Activated T-helper 1 cell treated with anti-CD3 and anti-CD28 coated beads, Interleukin-2, amount 50 U/mL, for 16 hours (primary cell): Measurements from ENCODE around the gene PXK.
"Not testable (repeated sequence)": the region's sequence is repeated elsewhere in the genome, so short reads cannot be mapped to it uniquely, and the experiment has no call there.

ENCODE experiments used
- DNase-seq, 2 donors: peaks; one replicate each; pipeline ENCODE4 v3.0.0-alpha.2; 2020; ENCODE audit warnings: low read depth in 1 of 2, low spot score in 1 of 2

The PXK gene

DNA sequence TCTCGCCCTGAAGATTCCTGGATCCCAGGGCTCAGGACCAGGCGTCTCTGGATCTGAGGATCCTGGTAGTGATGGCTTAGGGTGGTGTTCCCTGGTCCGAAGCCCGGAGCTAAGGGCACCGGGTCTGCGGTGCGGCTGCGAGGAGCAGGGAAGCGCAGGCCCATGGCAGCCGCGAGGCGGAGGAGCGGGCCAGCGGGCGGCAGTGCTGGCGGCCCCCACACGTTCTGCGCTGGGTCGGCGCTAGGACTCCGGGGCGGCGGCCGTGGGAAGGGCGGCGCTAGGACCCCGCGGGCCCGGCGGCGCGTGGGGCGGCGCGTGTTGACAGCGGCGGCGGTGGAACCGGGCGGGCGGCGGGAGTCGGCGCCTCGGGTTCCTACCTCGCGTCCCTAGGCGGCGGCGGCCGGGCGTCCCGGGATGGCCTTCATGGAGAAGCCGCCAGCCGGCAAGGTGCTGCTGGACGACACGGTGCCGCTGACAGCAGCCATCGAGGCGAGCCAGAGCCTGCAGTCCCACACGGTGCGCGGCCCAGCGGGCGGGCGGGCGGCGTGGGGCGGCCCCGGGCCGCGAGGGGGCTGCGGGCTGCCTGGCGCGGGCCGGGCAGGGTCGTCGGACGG, at the start of gene PXK:
PXK (plus strand) TSS at position 318 of the 614 bp plus-strand sequence; CDS start at position 415, 97 bp downstream.
- peak; percentile 52 to 74 for DNase-seq

- DNase-seq: no peak
Measured at GRCh38 chr3:58285334-58285733, 47.4 kb upstream of the PXK start.

- no peak for DNase-seq
Measured at GRCh38 chr3:58287354-58287753, 45.3 kb upstream of the PXK start.

- no peak for DNase-seq
Measured at GRCh38 chr3:58288011-58288728, 44.5 kb upstream of the PXK start.

GRCh38 chr3:58288964-58289613, 43.6 kb upstream of the PXK start:
- not testable (repeated sequence) for DNase-seq

GRCh38 chr3:58290446-58290845, 42.2 kb upstream of the PXK start:
- not testable (repeated sequence) for DNase-seq

DNA sequence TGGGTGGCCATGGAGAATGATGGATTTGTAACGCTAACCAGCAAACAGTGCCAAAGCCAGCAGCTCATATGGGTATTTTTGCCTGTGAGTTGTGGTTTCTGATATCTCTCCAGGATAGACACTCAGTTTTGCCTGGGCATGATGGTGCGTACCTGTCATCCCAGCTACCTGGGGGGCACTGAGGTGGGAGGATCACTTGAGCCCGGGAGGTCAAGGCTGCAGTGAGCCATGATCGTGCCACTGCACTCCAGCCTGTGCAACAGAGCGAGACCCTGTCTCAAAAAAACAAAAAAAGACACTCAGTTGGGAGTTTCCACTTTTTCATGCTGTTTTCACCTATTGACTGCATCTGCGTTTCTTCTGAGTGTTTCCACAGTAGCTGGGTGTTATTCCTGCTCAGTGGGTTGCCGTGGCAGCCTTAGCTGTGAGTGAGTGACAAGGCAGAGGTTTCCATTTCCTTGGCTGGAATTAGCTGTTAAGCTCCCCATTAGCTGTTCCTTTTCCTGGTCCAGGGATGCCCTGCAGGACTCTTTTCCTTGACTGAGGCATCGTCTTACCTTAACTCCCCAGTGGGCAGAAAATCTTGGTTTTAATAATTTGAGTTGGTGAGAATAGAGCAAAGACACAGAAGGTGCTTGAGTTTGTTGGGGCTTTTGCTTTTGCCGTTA, 40.9 kb upstream of the PXK start:
- DNase-seq: no peak

- no peak for DNase-seq
Measured at GRCh38 chr3:58292866-58293265, 39.8 kb upstream of the PXK start.

- no peak for DNase-seq
Measured at GRCh38 chr3:58293516-58293915, 39.2 kb upstream of the PXK start.

DNA sequence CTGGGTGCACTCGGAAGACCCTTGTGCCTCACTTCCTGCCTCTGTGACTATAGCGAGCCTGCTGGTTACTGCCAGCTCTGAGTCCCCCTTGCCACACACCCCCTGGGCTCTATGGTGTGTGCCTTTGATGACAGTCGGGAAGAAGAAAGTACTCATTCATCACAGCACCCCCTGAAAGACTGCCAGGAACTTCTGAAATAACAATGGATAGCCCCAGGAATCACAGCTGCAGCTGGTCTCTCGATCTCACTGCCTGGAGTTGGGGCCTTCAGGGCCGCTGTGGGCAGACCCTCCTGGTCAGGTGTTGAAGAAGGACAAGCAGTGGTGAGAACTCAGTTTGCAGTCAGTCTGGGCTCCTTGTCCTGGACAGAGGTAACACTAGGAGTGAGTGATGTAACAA, 36.4 kb upstream of the PXK start:
- DNase-seq: no peak

GRCh38 chr3:58296843-58297242, 35.8 kb upstream of the PXK start:
- no peak for DNase-seq

DNA sequence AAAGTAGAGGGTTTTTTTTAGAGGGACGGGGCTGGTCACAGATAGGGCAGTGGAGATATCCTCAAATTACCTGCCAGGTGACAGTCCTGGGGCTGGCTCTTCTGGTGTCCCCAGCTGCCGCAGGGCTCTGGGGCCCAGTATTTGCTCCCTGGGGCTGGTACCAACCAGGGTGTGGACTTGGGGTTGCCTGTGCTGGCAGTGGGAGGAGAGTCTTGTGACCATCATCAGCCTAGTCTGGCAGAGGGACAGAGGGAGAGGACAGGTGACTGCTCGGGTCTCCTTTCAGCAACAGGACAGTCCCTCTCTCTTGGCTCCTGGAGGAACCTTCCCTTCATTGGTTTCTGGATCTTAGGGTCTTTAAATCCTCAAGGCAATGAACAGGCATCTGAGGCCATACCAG, 34.5 kb upstream of the PXK start:
- DNase-seq: no peak

DNA sequence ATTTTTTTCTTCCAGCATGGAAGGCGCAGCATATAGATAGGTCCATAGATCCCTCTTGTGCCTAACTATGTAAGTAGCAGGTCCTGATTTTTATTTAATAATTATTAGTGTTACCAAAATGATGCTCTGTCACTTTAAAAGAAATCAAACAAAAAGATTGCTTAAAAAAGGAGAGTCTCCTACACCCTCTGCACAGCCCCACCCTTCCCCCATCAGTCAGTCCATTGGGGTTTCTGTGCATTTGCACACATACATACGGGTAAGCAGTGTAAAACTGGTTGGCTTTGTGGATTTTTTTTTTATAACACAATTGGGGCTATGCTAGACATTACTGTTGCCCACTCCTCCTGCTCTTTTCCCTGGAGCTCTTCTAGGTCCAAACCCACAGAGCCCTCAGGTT, 33.6 kb upstream of the PXK start:
- no peak for DNase-seq

DNA sequence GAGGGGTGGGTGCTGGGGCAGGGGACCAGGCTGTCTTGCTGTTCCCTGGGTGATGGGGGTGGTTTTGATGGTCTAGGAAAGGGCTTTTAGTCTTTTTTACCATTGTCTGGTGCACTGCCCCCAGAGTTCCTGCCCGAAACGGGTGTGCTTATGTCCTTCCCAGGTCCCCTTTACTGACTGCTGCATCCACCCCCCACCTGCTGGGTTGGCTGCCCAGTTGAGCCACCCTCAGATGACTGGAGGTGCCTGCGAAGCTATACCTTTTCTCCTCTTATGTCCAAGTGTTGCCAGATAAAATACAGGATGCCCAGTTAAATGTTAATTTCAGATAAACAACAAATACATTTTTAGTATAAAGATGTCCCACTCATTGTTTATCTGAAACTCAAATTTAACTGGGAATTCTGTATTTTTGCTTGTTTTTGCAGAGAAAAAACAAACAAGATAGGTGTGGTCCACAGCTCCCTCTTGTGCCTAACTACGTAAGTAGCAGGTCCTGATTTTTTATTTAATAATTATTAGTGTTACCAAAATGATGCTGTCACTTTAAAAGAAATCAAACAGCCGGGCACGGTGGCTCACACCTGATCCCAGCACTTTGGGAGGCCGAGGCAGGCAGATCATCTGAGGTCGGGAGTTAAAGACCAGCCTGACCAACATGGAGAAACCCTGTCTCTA, 32.7 kb upstream of the PXK start:
- DNase-seq: no peak

DNA sequence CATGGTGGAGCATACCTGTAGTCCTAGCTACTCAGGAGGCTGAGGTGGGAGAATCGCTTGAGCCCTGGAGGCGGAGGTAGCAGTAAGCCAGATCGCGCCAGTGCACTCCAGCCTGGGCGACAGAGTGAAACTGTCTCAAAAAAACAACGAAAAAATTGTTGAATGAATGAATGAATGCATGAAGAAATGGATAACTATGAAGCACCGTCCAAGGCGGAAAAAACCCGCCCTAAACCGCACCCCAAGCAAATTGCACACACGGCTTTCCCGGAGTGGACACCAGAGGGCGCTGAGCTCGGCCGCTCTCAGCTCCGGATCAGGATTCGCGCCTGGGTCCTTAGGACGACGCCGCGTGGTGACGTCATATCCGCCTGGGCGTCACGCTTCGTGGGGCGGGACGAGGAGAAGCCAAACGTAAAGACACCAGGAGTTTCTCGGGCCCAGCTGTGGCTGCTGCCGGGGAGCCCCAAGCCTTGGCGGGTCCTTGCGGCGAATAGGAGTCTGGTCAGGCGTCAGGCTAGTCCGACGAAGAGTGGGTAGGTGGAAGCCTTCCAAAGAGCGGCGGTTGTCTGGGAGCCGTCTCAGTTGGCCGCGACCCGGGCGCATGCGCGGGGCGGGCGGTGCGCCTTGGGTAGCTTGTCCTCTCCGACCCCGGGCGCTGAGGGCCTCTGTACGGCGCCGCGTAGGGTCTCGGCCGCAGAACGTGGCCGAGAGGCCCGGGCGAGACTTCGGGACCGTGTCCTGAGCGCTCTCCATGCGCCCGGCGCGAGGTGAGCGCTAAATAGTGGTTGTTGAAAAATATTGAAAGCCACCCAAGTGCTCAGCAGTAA, 26.6 kb upstream of the PXK start, which contains the start of the genes HTD2 and RPP14:
HTD2 (plus strand) TSS at position 639 of the 830 bp plus-strand sequence. CDS start 11,094 bp downstream, outside the sequence.
RPP14 (plus strand) TSS at position 364 of the 830 bp plus-strand sequence. CDS start 4,085 bp downstream, outside the sequence.
- DNase-seq: peak; percentile 96 to 99

GRCh38 chr3:58307639-58308215, 25.0 kb upstream of the PXK start:
- DNase-seq: no peak

DNA sequence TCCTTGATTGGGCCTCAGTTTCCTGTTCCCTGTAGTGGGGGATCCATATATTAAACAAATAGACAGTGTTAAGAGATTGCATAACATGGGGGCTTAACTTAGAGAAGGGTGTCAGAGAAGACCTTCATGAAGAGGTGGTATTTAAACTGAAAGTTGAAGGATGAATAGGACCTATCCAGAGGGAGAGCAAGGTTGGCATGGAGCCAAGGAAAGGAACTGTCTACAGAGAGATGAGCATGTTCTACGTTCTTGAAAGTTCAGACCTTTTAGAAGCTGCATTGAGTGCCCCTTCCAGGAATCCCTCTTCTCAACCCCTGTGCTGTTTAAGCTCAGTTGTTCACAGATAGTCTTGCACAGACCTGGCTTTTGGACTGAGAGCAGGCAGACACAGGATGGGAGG, 24.0 kb upstream of the PXK start:
- no peak for DNase-seq

GRCh38 chr3:58317811-58318210, 14.9 kb upstream of the PXK start:
- DNase-seq: no peak

DNA sequence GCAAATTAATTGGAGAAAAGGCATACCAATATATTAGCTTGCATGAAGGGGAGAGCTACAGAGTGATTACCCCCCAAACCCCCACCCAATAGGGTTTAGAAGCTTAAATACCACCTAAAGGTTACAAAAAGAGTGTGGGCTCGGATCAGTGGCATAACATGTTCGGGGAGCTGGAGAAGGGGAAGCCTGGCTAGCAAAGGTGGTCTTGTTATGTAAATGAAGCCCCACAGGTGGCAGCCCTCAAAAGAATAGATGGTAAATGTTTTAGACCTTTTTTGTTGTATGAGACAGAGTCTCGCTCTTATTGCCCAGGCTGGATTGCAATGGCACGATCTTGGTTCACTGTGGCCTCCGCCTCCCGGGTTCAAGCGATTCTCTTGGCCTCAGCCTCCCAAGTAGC, 10.9 kb upstream of the PXK start:
- DNase-seq: no peak

DNA sequence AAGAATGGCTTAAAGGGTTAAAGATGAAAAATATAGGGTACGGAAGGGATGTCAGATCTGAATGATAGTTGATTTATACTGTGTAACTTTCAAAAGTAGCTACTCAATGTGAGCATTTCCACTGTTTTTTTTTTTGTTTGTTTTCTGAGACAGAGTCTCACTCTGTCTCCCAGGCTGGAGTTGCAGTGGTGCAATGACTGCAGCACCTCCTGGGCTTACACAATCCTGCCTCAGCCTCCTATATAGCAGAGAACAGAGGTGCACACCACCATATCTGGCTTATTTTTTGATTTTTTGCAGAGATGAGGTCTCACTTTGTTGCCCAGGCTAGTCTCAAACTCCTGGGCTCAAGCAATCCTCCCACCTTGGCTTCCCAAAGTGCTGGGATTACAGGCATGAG, 9.9 kb upstream of the PXK start:
- no peak for DNase-seq
